Transverse colon (tissue), 4 donors: Measurements from ENCODE around the gene PRKAG1.

Experiments
- CTCF ChIP-seq, 5 experiments: fragments of 200-600 bp in 3 of 5; fragments of 450-650 bp in 2 of 5; sonication (generic) in 3 of 5; IDR thresholded peaks; 1 replicate in 2 of 5; 2 replicates in 3 of 5; pipeline ENCODE4 v1.5.1; 2016 to 2017; ENCODE audit warnings: antibody characterized with exemption in 5 of 5, inconsistent platforms in 3 of 5, mild to moderate bottlenecking in 2 of 5, moderate library complexity in 1 of 5
- POLR2A ChIP-seq: fragments of 450-650 bp; IDR thresholded peaks from one replicate; pipeline ENCODE4 v1.6.1; 2016; ENCODE audit warnings: antibody characterized with exemption, mild to moderate bottlenecking, moderate library complexity
- POLR2AphosphoS5 ChIP-seq, 3 donors: sonication (generic); formaldehyde crosslinking; IDR thresholded peaks; one replicate each; pipeline ENCODE4 v1.6.1; 2016; ENCODE audit warnings: antibody characterized with exemption in 3 of 3

- TF ChIP-seq CTCF (IDR thresholded peaks at IDR 0.05) (no peak), POLR2A (no peak), POLR2AphosphoS5 (IDR thresholded peaks at IDR 0.05) (no peak)
Observed at GRCh38 chr12:48954841-48955501, 63.6 kb downstream of the PRKAG1 start.
